Panc1 (cell line): Measurements from ENCODE around the gene RAPGEF1. TPM values are rescaled to one million over a fixed set of nuclear protein-coding genes. Genes with fewer than 3 reads are reported as not detected.

ENCODE experiments used
- ATAC-seq: fragments of 200-7000 bp; cut with Tn5 transposase; 2 replicates; pipeline ENCODE4 v1.9.1; 2020; ENCODE audit warnings: mild to moderate bottlenecking, moderate library complexity
- BruUV-seq: library from RNA; stranded (reverse); fragments of 400-500 nt; replicated peaks from 2 replicates; lab custom pipeline; 2021; lab: Mats Ljungman, UMichigan
- CTCF ChIA-PET: fragments of 300-600 bp; sonication (Branson Sonifier 250); formaldehyde crosslinking; loops from one replicate; lab custom pipeline; 2022; ENCODE audit warnings: antibody characterized with exemption; lab: Charles Lee
- POLR2A ChIA-PET: fragments of 300-600 bp; sonication (Branson Sonifier 250); formaldehyde crosslinking; loops from one replicate; lab custom pipeline; 2022; ENCODE audit warnings: antibody characterized with exemption; lab: Charles Lee
- DNase-seq: peaks from one replicate; pipeline ENCODE4 v3.0.0-alpha.2; 2010; ENCODE audit warnings: low read depth, low spot score
- H3K27ac ChIP-seq: 2 replicates; pipeline ENCODE4 v1.5.1; 2011; ENCODE audit warnings: mild to moderate bottlenecking, low read length, inconsistent platforms
- H3K27me3 ChIP-seq: fragments of 200-500 bp; sonication (Bioruptor generic); 2 replicates; pipeline ENCODE4 v1.6.0; 2014; ENCODE audit warnings: low read length, inconsistent platforms; ENCODE audit not compliant: control insufficient read depth, insufficient read depth
- H3K36me3 ChIP-seq: fragments of 200-500 bp; sonication (Bioruptor generic); 2 replicates; pipeline ENCODE4 v1.5.1; 2014; ENCODE audit warnings: inconsistent platforms, mild to moderate bottlenecking, low read length, moderate library complexity; ENCODE audit not compliant: control insufficient read depth, insufficient read depth
- H3K4me1 ChIP-seq: 2 replicates; pipeline ENCODE4 v1.5.1; 2011; ENCODE audit warnings: inconsistent platforms, mild to moderate bottlenecking, low read length, moderate library complexity; ENCODE audit not compliant: control insufficient read depth, insufficient read depth
- H3K4me3 ChIP-seq, 2 experiments: 2 replicates each; pipeline ENCODE4 v1.5.1; 2011 to 2012; ENCODE audit warnings: low read depth in 2 of 2, low read length in 2 of 2, mild to moderate bottlenecking in 2 of 2, inconsistent platforms in 1 of 2, moderate library complexity in 1 of 2
- H3K9me3 ChIP-seq: fragments of 200-500 bp; sonication (Bioruptor generic); 2 replicates; pipeline ENCODE4 v1.5.1; 2014; ENCODE audit warnings: low read depth, mild to moderate bottlenecking, inconsistent platforms, low read length, moderate library complexity; ENCODE audit not compliant: control insufficient read depth, insufficient read depth
- POLR2AphosphoS5 ChIP-seq: IDR thresholded peaks from 2 replicates; pipeline ENCODE4 v1.6.1; 2012; ENCODE audit warnings: mild to moderate bottlenecking, low read depth, low read length, moderate library complexity
- SIN3A ChIP-seq: IDR thresholded peaks from 2 replicates; pipeline ENCODE4 v1.6.1; 2012; ENCODE audit warnings: low read depth, mild to moderate bottlenecking, low read length, moderate library complexity, borderline replicate concordance; ENCODE audit not compliant: insufficient read depth
- TCF7L2 ChIP-seq: IDR thresholded peaks from 2 replicates; pipeline ENCODE4 v1.6.1; 2011; ENCODE audit warnings: mild to moderate bottlenecking, low read depth, low read length, inconsistent platforms
- in situ Hi-C: cut with HindIII; loops from 2 replicates; pipeline ENCODE4 v1.10.0; 2016; ENCODE audit warnings: low sequenced_read_pairs, low pct_unique_long_range_greater_than_20kb
- intact Hi-C: fragments of 100-400 bp; cut with micrococcal nuclease; formaldehyde crosslinking; loops from one replicate; pipeline ENCODE4 v1.10.0; 2022; ENCODE audit not compliant: unreplicated experiment
- total RNA-seq: library from RNA; stranded (reverse); gene quantifications from one replicate; pipeline ENCODE4 v1.2.1, GENCODE V29; 2021; ENCODE audit not compliant: unreplicated experiment
- TF ChIP-seq, protein P1 (sequence below), 2 experiments: IDR thresholded peaks; 2 replicates each; pipeline ENCODE4 v1.6.1; 2011 to 2012; ENCODE audit warnings: low read depth in 2 of 2, control low read depth in 1 of 2, low read length in 1 of 2, mild to moderate bottlenecking in 1 of 2, moderate library complexity in 1 of 2; ENCODE audit not compliant: insufficient read depth in 1 of 2
- TF ChIP-seq, protein P2 (sequence below): fragments of 450-650 bp; IDR thresholded peaks from 2 replicates; pipeline ENCODE4 v1.5.1; 2017; ENCODE audit warnings: mild to moderate bottlenecking

Gene RAPGEF1
- total RNA-seq, 1 experiment from 2014 or later: 86.8 TPM

DNA sequence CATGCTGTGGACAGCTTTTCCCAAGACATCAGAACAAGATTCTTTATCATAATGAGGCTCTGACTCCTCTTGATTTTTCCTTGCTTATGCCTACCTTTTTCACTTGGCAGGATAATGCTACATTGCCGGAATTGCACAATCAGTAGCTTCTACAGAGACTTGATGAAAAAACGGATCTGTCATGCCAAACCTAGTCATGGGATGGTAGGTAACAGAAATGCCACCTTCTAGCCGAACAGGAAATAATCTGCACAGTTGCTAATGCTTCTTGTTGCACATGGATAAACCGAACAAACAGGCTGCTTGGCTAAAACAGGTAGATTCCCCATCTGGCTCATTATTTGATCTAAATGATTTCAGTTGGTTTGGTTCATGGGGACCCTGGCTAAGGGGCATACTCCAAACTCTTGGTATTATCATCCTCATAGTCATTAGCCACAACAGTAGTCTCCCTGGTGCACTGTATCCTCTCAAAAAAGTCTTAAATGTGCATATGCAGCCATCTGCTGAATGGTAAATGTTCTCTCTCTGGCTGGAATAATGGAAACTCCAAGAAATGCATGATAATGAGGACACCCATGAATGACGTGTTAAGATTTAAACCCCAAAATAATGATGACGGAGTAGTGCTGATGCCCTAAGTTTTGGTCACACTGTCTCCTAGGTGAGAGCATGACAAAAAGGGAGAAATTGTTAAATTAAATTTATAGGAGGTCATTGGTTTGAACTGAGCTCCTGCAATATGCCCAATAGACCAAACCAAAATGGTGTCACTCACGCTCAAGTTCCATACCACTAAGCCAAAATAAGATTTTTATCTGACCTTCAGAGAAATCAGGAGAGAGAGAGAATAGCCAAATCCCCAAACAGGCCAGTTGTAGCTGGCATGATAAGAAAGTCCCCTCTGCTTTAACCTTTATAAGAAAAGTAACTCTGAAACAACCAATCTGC is 47.0 kb downstream of the RAPGEF1 start:
- H3K4me1 ChIP-seq: peaks cover 17% of the 10 kb centered on the region
- H3K27ac ChIP-seq: no peak overlapping the region
- no peaks in the 10 kb centered on the region for H3K27me3 ChIP-seq
- CTCF ChIA-PET: interaction anchor here (0.6 kb wide), 1 partner anchor 31 kb away, joined by 3 read pairs; no protein-coding TSS in a partner anchor
- H3K4me3 ChIP-seq: no peak overlapping the region
- no peak for TF ChIP-seq SIN3A
- TF ChIP-seq, protein P1, sequence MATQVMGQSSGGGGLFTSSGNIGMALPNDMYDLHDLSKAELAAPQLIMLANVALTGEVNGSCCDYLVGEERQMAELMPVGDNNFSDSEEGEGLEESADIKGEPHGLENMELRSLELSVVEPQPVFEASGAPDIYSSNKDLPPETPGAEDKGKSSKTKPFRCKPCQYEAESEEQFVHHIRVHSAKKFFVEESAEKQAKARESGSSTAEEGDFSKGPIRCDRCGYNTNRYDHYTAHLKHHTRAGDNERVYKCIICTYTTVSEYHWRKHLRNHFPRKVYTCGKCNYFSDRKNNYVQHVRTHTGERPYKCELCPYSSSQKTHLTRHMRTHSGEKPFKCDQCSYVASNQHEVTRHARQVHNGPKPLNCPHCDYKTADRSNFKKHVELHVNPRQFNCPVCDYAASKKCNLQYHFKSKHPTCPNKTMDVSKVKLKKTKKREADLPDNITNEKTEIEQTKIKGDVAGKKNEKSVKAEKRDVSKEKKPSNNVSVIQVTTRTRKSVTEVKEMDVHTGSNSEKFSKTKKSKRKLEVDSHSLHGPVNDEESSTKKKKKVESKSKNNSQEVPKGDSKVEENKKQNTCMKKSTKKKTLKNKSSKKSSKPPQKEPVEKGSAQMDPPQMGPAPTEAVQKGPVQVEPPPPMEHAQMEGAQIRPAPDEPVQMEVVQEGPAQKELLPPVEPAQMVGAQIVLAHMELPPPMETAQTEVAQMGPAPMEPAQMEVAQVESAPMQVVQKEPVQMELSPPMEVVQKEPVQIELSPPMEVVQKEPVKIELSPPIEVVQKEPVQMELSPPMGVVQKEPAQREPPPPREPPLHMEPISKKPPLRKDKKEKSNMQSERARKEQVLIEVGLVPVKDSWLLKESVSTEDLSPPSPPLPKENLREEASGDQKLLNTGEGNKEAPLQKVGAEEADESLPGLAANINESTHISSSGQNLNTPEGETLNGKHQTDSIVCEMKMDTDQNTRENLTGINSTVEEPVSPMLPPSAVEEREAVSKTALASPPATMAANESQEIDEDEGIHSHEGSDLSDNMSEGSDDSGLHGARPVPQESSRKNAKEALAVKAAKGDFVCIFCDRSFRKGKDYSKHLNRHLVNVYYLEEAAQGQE (IDR thresholded peaks at IDR 0.05; ENCODE audit: insufficient read depth in 1 of 2, low read depth in 2 of 2, low read length in 1 of 2): no peak
- no peak for TF ChIP-seq TCF7L2
- TF ChIP-seq POLR2AphosphoS5: no peak
- TF ChIP-seq, protein P2, sequence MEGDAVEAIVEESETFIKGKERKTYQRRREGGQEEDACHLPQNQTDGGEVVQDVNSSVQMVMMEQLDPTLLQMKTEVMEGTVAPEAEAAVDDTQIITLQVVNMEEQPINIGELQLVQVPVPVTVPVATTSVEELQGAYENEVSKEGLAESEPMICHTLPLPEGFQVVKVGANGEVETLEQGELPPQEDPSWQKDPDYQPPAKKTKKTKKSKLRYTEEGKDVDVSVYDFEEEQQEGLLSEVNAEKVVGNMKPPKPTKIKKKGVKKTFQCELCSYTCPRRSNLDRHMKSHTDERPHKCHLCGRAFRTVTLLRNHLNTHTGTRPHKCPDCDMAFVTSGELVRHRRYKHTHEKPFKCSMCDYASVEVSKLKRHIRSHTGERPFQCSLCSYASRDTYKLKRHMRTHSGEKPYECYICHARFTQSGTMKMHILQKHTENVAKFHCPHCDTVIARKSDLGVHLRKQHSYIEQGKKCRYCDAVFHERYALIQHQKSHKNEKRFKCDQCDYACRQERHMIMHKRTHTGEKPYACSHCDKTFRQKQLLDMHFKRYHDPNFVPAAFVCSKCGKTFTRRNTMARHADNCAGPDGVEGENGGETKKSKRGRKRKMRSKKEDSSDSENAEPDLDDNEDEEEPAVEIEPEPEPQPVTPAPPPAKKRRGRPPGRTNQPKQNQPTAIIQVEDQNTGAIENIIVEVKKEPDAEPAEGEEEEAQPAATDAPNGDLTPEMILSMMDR: no peak
- no peaks in the 10 kb centered on the region for H3K36me3 ChIP-seq
- intact Hi-C loops (no loop called here), in situ Hi-C loops (no loop called here)
- POLR2A ChIA-PET: no interaction called here
- DNase-seq (no peak), ATAC-seq (no peak)
- no TSS peak for BruUV-seq
- H3K9me3 ChIP-seq: no peaks in the 10 kb centered on the region

DNA sequence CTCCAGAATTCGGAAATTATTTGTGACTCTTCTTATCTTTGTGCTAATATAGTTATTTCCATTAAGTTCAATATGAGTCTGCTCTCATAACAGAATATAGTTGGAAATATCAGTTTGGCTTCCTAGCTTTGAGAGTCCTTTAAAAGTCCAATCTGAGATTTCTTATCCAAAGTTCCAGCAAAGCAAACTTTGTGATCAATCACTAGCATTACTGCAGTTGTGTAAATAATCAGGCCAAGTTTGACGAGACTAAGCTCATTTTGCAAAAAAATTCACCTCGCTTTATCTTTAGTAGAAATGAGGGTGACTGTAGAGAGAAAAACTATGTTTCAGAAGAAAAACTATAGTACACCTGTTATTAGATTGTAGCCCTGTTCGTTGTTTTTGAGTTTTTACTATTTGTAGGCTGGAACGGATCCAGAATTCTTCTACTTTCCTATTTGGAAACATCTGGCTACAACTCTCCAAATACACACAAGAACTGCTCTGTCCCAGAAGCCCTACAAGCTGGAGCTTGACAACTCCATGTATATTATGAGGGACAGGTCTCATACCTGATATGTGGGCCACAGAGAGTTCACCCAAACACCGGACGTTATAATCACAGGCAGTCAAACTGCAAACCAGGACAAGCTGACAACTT is 47.8 kb downstream of the RAPGEF1 start:
- H3K9me3 ChIP-seq: no peaks in the 10 kb centered on the region
- H3K27me3 ChIP-seq: no peaks in the 10 kb centered on the region
- H3K27ac ChIP-seq: no peak overlapping the region
- TF ChIP-seq, protein P1 (IDR thresholded peaks at IDR 0.05; ENCODE audit: insufficient read depth in 1 of 2, low read depth in 2 of 2, low read length in 1 of 2): no peak
- TF ChIP-seq POLR2AphosphoS5 (no peak), TCF7L2 (no peak), SIN3A (no peak)
- TF ChIP-seq, protein P2: no peak
- CTCF ChIA-PET: interaction anchor here (0.6 kb wide), 1 partner anchor 30 kb away, joined by 3 read pairs; no protein-coding TSS in a partner anchor
- in situ Hi-C loops: no loop called here
- DNase-seq (no peak), ATAC-seq (no peak)
- intact Hi-C loops: no loop called here
- no peak overlapping the region for H3K4me3 ChIP-seq
- no peaks in the 10 kb centered on the region for H3K36me3 ChIP-seq
- POLR2A ChIA-PET: no interaction called here
- H3K4me1 ChIP-seq: peaks cover 9% of the 10 kb centered on the region
- BruUV-seq: no TSS peak
